ENCODE measurements around the gene RBBP8NL.

DNA sequence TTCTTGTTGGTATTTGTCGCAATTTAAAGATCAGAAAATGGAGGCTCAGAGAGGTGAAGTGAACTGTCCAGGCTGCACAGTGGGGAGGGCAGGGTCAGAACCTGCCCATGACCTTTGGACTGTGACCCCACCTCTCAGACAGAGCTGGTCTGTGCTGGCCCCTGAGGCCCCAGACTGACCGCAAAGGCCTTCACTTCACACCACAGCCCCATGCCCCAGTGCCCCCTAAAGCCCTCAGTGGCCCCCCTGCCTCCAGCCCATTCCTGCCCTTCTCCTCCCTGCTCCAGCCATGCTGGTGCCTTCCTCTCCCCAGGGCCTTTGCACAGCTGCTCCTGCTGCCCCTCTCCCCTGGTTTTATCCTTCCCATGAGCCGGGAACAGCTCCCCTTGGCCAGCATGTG lies 9.4 kb upstream of the RBBP8NL start:
- TF ChIP-seq, protein P1, sequence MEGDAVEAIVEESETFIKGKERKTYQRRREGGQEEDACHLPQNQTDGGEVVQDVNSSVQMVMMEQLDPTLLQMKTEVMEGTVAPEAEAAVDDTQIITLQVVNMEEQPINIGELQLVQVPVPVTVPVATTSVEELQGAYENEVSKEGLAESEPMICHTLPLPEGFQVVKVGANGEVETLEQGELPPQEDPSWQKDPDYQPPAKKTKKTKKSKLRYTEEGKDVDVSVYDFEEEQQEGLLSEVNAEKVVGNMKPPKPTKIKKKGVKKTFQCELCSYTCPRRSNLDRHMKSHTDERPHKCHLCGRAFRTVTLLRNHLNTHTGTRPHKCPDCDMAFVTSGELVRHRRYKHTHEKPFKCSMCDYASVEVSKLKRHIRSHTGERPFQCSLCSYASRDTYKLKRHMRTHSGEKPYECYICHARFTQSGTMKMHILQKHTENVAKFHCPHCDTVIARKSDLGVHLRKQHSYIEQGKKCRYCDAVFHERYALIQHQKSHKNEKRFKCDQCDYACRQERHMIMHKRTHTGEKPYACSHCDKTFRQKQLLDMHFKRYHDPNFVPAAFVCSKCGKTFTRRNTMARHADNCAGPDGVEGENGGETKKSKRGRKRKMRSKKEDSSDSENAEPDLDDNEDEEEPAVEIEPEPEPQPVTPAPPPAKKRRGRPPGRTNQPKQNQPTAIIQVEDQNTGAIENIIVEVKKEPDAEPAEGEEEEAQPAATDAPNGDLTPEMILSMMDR (IDR thresholded peaks at IDR 0.05) = no peak
- TF ChIP-seq POLR2AphosphoS5 (IDR thresholded peaks at IDR 0.05) = no peak

All from esophagus muscularis mucosa (tissue), 3 donors.